Karpas-422 (cell line): ENCODE results near the gene GLTP. TPM values are rescaled to one million over a fixed set of nuclear protein-coding genes. Genes with fewer than 3 reads are reported as not detected.

Experiments
- DNase-seq: peaks from one replicate; pipeline ENCODE4 v3.0.0-alpha.2; 2015
- H2AFZ ChIP-seq: fragments of 200-600 bp; sonication (generic); 2 replicates; pipeline ENCODE4 v1.6.1; 2014; ENCODE audit warnings: antibody characterized with exemption, low read length, mixed read lengths
- H3K27ac ChIP-seq: fragments of 200-600 bp; sonication (generic); 2 replicates; pipeline ENCODE4 v1.5.1; 2014; ENCODE audit warnings: mild to moderate bottlenecking, low read length, moderate library complexity
- H3K27me3 ChIP-seq: fragments of 200-600 bp; sonication (generic); 2 replicates; pipeline ENCODE4 v1.6.1; 2014; ENCODE audit warnings: low read length, mixed read lengths
- H3K36me3 ChIP-seq: fragments of 200-600 bp; sonication (generic); 2 replicates; pipeline ENCODE4 v1.6.1; 2014; ENCODE audit warnings: low read length, mixed read lengths; ENCODE audit not compliant: insufficient read depth
- H3K4me1 ChIP-seq: fragments of 200-600 bp; sonication (generic); 2 replicates; pipeline ENCODE4 v1.6.1; 2014; ENCODE audit warnings: mild to moderate bottlenecking, low read length, mixed read lengths
- H3K4me2 ChIP-seq: fragments of 200-600 bp; sonication (generic); 2 replicates; pipeline ENCODE4 v1.6.1; 2014; ENCODE audit warnings: low read length, low read depth, mild to moderate bottlenecking; ENCODE audit not compliant: poor library complexity, severe bottlenecking
- H3K4me3 ChIP-seq: fragments of 200-600 bp; sonication (generic); 2 replicates; pipeline ENCODE4 v1.5.1; 2014; ENCODE audit warnings: mild to moderate bottlenecking, antibody characterized with exemption, low read length, mixed read lengths
- H3K79me2 ChIP-seq: fragments of 200-600 bp; sonication (generic); 2 replicates; pipeline ENCODE4 v1.6.1; 2014; ENCODE audit warnings: mild to moderate bottlenecking, low read length, mixed read lengths
- H3K9ac ChIP-seq: fragments of 200-600 bp; sonication (generic); 2 replicates; pipeline ENCODE4 v1.6.0; 2014; ENCODE audit warnings: low read length
- H3K9me2 ChIP-seq: fragments of 200-600 bp; sonication (generic), shearing (Covaris generic); replicated peaks from 2 replicates; pipeline ENCODE4 v1.6.0; 2014; ENCODE audit warnings: mild to moderate bottlenecking, low read length, moderate library complexity; ENCODE audit not compliant: insufficient read depth
- H3K9me3 ChIP-seq: fragments of 300-700, 200-600 bp; sonication (generic); 2 replicates; pipeline ENCODE4 v1.6.1; 2014; ENCODE audit warnings: low read length, mixed read lengths
- H4K20me1 ChIP-seq: fragments of 200-600 bp; sonication (generic); 2 replicates; pipeline ENCODE4 v1.6.1; 2014; ENCODE audit warnings: mild to moderate bottlenecking, antibody characterized with exemption, low read length, low read depth; ENCODE audit not compliant: insufficient read depth
- total RNA-seq: library from RNA; depleted of rRNA; stranded (reverse); fragments of >200 nt; shearing (Covaris generic); gene quantifications from 2 replicates; pipeline ENCODE4 v1.2.3, GENCODE V29; 2014; ENCODE audit warnings: low replicate concordance

Gene GLTP
- total RNA-seq, 1 experiment from 2014 or later = 26.5 TPM

DNA sequence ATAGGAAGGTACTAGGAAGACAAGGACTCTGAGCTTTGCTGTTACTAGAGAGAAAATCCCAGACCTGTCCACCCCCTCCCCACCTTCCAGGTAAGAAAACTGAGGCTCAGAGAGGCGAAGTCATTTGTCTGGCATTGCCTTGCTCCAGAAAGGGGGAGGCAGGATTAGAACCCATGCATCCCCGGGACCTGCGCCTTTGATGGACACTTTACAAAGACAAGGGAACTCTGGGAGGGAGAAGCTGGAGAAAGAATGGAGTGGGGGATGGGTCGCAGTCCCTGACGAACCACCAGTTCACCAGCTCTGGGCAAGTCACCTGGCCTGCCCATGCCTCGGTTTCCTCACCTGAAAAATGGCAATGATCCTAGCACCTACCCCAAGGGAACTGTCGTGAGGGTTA, 57.9 kb downstream of the GLTP start:
- Histone ChIP-seq H3K27ac (no peak overlapping the region), H3K4me3 (no peak overlapping the region), H3K27me3 (no peaks in the 10 kb centered on the region), H2AFZ (no peak overlapping the region), H3K4me2 (no peak overlapping the region), H4K20me1 (no peaks in the 10 kb centered on the region), H3K9ac (no peak overlapping the region), H3K9me2 (no peaks in the 10 kb centered on the region), H3K79me2 (no peaks in the 10 kb centered on the region), H3K4me1 (peaks cover 7% of the 10 kb centered on the region), H3K9me3 (no peaks in the 10 kb centered on the region), H3K36me3 (no peaks in the 10 kb centered on the region)
- no peak for DNase-seq

DNA sequence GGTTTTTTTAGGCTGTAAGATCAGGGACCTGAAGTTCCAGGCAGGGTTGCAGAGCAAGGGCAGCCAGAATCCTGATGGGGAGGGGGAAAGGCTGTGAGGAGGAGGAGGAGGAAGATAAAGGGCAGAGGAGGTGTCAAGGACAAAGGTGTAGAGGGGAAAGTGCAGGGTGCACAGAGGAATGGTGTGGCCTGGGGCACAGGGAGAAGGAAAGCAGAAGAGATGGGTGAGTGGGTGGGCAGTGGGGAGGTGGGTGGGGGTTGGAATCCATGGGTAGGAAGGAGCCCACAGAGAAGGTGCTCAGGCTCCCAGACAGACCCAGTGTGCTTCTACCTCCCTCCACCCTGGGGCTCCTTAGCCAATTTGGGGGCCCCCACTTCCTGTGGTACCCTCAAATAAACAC, 58.4 kb downstream of the GLTP start:
- no peak for DNase-seq
- H3K9me3 ChIP-seq = no peaks in the 10 kb centered on the region
- H3K4me1 ChIP-seq = peaks cover 7% of the 10 kb centered on the region
- H3K9ac ChIP-seq = no peak overlapping the region
- H3K9me2 ChIP-seq = no peaks in the 10 kb centered on the region
- no peak overlapping the region for H3K4me3 ChIP-seq
- no peak overlapping the region for H3K4me2 ChIP-seq
- no peaks in the 10 kb centered on the region for H4K20me1 ChIP-seq
- no peaks in the 10 kb centered on the region for H3K27me3 ChIP-seq
- H3K36me3 ChIP-seq = no peaks in the 10 kb centered on the region
- H2AFZ ChIP-seq = no peak overlapping the region
- no peaks in the 10 kb centered on the region for H3K79me2 ChIP-seq
- no peak overlapping the region for H3K27ac ChIP-seq

DNA sequence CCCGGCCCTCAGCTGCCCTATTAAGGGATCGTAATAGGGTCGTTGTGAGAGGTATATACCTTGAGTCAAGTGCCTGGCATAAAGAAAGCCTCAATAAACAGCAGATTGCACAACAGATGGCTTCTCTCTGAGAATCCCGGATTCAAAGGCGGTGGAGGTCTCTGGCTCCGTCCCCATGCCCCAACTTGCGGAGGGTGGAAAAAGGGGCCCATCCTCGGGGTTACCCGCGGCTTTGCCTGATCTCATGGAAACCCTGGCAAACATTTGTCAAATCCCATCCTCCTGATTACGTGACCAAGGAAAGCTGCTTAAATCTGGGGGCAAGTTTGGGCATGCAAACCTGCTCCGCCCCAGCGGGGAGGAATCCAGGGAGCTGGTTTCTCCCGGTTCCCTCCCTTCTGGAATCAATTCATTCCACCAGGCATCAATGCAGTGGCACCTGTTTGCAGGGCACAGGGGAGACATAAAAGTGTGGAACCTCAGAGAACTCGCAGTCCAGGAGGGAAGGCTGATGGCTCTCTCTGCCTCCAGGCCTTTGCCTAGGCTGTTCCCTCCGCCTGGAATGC, 59.4 kb downstream of the GLTP start:
- Histone ChIP-seq H3K4me3 (no peak overlapping the region), H3K36me3 (no peaks in the 10 kb centered on the region), H3K9ac (no peak overlapping the region), H3K4me1 (peaks cover 7% of the 10 kb centered on the region), H3K9me3 (no peaks in the 10 kb centered on the region), H3K27ac (no peak overlapping the region), H4K20me1 (no peaks in the 10 kb centered on the region), H3K4me2 (no peak overlapping the region), H3K9me2 (no peaks in the 10 kb centered on the region), H3K27me3 (no peaks in the 10 kb centered on the region), H2AFZ (no peak overlapping the region), H3K79me2 (no peaks in the 10 kb centered on the region)
- DNase-seq = no peak

DNA sequence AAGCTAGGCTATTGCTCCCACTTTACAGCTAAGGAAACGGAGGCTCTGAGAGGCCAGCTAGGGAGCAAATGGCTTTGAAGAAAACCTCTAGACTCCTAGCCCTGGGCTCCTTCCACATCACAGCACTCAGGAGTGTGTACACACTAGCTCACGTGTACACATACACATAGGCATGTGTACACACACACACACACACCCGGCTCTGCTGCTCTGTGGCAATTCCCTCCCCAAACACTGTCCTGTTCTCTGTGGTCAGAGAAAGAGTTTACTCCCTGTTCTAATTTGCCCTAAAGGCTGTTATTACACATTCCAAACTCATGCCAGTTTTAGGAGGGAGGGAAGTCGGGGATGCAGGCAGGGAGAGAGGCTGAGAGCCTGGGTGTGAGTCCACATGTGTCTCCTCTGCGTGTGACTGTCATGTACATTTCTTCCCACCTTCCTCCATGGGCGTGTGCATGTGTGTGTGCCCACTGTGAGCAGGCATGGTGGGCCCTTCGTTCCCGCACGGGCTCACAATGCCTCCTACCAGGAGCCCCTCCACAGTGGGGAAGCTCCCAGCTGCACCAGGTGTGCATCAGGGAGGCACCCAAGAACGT, 61.3 kb downstream of the GLTP start:
- Histone ChIP-seq H3K27ac (no peak overlapping the region), H3K4me2 (no peak overlapping the region), H3K4me1 (peaks cover 7% of the 10 kb centered on the region), H3K9me2 (no peaks in the 10 kb centered on the region), H2AFZ (no peak overlapping the region), H4K20me1 (no peaks in the 10 kb centered on the region), H3K9me3 (no peaks in the 10 kb centered on the region), H3K79me2 (no peaks in the 10 kb centered on the region), H3K4me3 (no peak overlapping the region), H3K36me3 (no peaks in the 10 kb centered on the region), H3K9ac (no peak overlapping the region), H3K27me3 (no peaks in the 10 kb centered on the region)
- no peak for DNase-seq

DNA sequence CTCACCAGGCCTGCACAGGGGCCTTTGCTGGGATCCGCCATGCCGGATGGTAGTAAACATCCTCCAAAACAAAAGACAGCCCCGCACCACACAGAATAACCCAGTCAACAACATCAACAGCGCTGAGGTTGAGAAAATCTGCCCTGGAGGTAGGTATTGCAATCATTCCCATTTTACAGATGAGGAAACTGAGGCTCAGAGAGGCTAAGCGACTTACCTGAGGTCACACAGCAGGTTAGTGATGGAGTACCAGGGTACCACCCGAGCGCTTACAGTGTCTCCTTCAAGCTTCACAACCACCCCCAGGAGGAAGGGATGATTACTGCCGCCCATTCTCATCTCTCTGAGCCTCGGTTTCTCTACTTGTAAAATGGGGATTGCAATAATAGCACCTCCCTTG, 62.1 kb downstream of the GLTP start:
- DNase-seq = no peak
- Histone ChIP-seq H3K27me3 (no peaks in the 10 kb centered on the region), H3K4me3 (no peak overlapping the region), H3K4me2 (no peak overlapping the region), H2AFZ (no peak overlapping the region), H3K4me1 (peaks cover 7% of the 10 kb centered on the region), H3K9me2 (no peaks in the 10 kb centered on the region), H3K9me3 (no peaks in the 10 kb centered on the region), H3K36me3 (no peaks in the 10 kb centered on the region), H3K27ac (no peak overlapping the region), H4K20me1 (no peaks in the 10 kb centered on the region), H3K9ac (no peak overlapping the region), H3K79me2 (no peaks in the 10 kb centered on the region)

DNA sequence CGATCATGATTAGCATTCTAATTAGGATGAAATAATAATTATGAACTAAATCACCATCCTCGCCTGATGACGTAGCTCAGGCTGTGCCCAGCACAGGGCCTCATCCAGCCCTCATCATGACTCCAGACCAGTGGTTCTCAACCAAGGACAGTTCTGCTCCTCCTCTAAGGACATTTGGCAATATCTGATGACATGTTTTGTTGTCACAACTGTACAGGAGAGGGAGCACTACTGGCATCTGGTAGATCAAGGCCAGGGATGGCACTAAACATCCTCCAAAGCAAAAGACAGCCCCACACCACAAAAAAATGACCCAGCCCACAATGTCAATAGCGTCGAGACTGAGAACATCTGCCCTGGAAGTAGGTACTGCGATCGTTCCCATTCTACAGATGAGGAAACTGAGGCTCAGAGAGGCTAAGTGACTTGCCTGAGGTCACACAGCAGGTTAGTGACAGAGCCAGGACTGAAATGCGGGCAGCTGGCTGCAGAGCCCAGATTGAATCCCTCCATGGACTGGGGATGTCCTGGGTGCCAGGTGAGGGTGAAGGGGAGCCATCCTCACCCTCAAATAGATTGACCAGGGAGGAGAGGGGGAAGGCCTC, 62.6 kb downstream of the GLTP start:
- Histone ChIP-seq H3K27me3 (no peaks in the 10 kb centered on the region), H3K4me2 (no peak overlapping the region), H2AFZ (no peak overlapping the region), H3K9me3 (no peaks in the 10 kb centered on the region), H3K4me1 (peaks cover 5% of the 10 kb centered on the region), H3K9me2 (no peaks in the 10 kb centered on the region), H3K9ac (no peak overlapping the region), H3K27ac (no peak overlapping the region), H3K79me2 (no peaks in the 10 kb centered on the region), H4K20me1 (no peaks in the 10 kb centered on the region), H3K4me3 (no peak overlapping the region), H3K36me3 (no peaks in the 10 kb centered on the region)
- no peak for DNase-seq

DNA sequence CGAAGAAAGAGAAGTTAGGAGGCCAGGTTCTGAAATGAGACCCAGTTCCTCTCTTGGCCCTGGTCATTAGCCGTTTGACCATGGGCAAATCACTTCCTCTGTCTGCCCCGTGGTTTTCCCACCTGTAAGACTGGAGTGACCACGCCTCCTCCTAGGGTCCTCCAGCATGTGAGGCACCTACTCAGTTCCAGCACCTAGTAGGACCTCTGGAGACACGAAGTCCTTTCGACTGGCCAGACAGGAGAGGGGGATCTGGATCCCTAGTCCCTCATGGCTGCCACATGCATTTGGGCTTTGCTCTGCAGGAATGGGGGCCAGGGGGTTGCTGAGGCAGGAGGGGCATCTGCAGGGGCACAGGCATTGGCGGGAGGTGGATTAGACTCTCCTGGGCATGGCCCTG, 63.5 kb downstream of the GLTP start:
- Histone ChIP-seq H3K36me3 (no peaks in the 10 kb centered on the region), H2AFZ (no peak overlapping the region), H3K4me2 (no peak overlapping the region), H3K27ac (no peak overlapping the region), H3K9me3 (no peaks in the 10 kb centered on the region), H3K79me2 (no peaks in the 10 kb centered on the region), H4K20me1 (no peaks in the 10 kb centered on the region), H3K9ac (no peak overlapping the region), H3K4me3 (no peak overlapping the region), H3K27me3 (no peaks in the 10 kb centered on the region), H3K9me2 (no peaks in the 10 kb centered on the region), H3K4me1 (no peaks in the 10 kb centered on the region)
- no peak for DNase-seq

DNA sequence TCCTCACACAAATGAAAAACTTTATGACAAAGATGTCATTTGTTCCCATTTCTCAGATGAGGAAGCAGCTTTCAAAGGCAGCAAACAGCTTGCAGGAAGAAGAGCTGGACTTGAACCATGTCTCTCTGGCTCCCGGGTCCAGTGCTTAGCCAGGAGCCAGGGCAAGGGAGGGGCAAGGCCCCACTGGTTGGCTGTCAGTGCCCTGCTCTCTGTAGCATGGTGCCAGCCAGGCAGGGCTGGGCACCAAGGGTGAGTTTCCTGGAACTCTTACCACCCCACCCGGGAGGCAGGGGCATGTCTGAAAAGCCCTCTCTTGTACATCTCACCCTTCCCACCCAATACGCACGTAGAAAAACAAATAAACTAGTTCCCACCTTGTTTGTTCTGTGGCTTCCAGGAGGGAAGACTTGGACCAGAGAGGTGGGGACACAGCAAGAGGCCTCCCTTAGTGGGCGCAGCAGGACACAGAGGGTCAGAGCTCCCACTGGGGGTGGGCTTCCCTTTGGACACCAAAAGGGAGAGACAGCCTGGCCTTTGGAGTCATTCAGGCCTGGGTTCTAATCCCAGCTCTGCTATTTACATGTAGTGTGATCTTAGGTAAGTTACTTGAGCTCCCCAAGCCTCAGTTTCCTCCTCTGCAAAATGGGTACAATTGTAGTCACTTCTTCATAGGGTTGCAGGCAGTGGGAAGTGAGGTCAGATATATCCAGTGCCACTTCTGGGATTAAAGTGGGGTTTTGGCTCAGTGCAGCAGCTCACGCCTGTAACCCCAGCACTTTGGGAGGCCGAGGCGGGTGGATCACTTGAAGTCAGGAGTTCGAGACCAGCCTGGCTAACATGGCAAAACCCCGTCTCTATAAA, 64.4 kb downstream of the GLTP start:
- H3K4me1 ChIP-seq = no peaks in the 10 kb centered on the region
- no peaks in the 10 kb centered on the region for H3K9me3 ChIP-seq
- no peaks in the 10 kb centered on the region for H3K36me3 ChIP-seq
- H3K9me2 ChIP-seq = no peaks in the 10 kb centered on the region
- H3K27ac ChIP-seq = no peak overlapping the region
- no peaks in the 10 kb centered on the region for H3K27me3 ChIP-seq
- no peak overlapping the region for H3K9ac ChIP-seq
- no peak overlapping the region for H3K4me2 ChIP-seq
- DNase-seq = no peak
- no peak overlapping the region for H2AFZ ChIP-seq
- no peak overlapping the region for H3K4me3 ChIP-seq
- H4K20me1 ChIP-seq = no peaks in the 10 kb centered on the region
- H3K79me2 ChIP-seq = no peaks in the 10 kb centered on the region
